Osteoblast (primary cell): ENCODE results near the gene PAF1. TPM values are rescaled to one million over a fixed set of nuclear protein-coding genes. Genes with fewer than 3 reads are reported as not detected.
"Not testable (repeated sequence)": the region's sequence is repeated elsewhere in the genome, so short reads cannot be mapped to it uniquely, and the experiment has no call there.

Experiments
- DNase-seq: peaks from one replicate; pipeline ENCODE4 v3.0.0; 2011; ENCODE audit warnings: low spot score, mixed read lengths; ENCODE audit not compliant: insufficient read length; ENCODE audit errors: missing footprints
- H2AFZ ChIP-seq: 2 replicates; pipeline ENCODE4 v1.6.0; 2011; ENCODE audit warnings: mild to moderate bottlenecking, low read length
- H3K27ac ChIP-seq: 2 replicates; pipeline ENCODE4 v1.5.1; 2011; ENCODE audit warnings: mild to moderate bottlenecking, low read depth, low read length, moderate library complexity
- H3K27me3 ChIP-seq: 2 replicates; pipeline ENCODE4 v1.6.0; 2012; ENCODE audit warnings: mild to moderate bottlenecking, control low read depth, inconsistent platforms, low read length, moderate library complexity; ENCODE audit not compliant: insufficient read depth
- H3K36me3 ChIP-seq: 2 replicates; pipeline ENCODE4 v1.5.1; 2011; ENCODE audit warnings: mild to moderate bottlenecking, low read length, control low read depth, moderate library complexity; ENCODE audit not compliant: insufficient read depth
- H3K4me1 ChIP-seq: 2 replicates; pipeline ENCODE4 v1.5.1; 2011; ENCODE audit warnings: mild to moderate bottlenecking, low read length, control low read depth, moderate library complexity; ENCODE audit not compliant: insufficient read depth
- H3K4me2 ChIP-seq: 2 replicates; pipeline ENCODE4 v1.6.0; 2011; ENCODE audit warnings: mild to moderate bottlenecking, low read length; ENCODE audit not compliant: insufficient read depth
- H3K4me3 ChIP-seq: fragments of 200-600 bp; sonication (generic); 3 replicates; pipeline ENCODE4 v1.5.1; 2012; ENCODE audit warnings: mild to moderate bottlenecking, low read length, inconsistent platforms; ENCODE audit not compliant: insufficient read depth
- H3K79me2 ChIP-seq: 2 replicates; pipeline ENCODE4 v1.6.0; 2012; ENCODE audit warnings: mild to moderate bottlenecking, low read length, control low read depth, inconsistent platforms; ENCODE audit not compliant: insufficient read depth
- H3K9me3 ChIP-seq: 2 replicates; pipeline ENCODE4 v1.5.1; 2011; ENCODE audit warnings: low read depth, low read length, control low read depth
- H4K20me1 ChIP-seq: 2 replicates; pipeline ENCODE4 v1.6.0; 2012; ENCODE audit warnings: mild to moderate bottlenecking, low read length, control low read depth; ENCODE audit not compliant: insufficient read depth
- total RNA-seq: library from RNA; depleted of rRNA; stranded (reverse); fragments of >200 nt; gene quantifications from 2 replicates; pipeline ENCODE4 v1.2.3, GENCODE V29; 2012
- TF ChIP-seq, protein P1 (sequence below): IDR thresholded peaks from 2 replicates; pipeline ENCODE4 v1.5.1; 2011; ENCODE audit warnings: mild to moderate bottlenecking, low read depth, low read length, moderate library complexity; ENCODE audit errors: extremely low read depth

PAF1 gene
- total RNA-seq, 1 donor = 29.3 TPM

- Histone ChIP-seq H2AFZ (peak within 1 kb of the TSS; percentile 96), H3K9me3 (no peaks in the 10 kb centered on the region), H3K27ac (peak within 1 kb of the TSS; percentile 74), H3K4me1 (peaks cover 17% of the 10 kb centered on the region), H3K4me2 (peak within 1 kb of the TSS; percentile 96), H4K20me1 (peaks cover 17% of the 10 kb centered on the region), H3K4me3 (peak within 1 kb of the TSS; percentile 87), H3K36me3 (no peaks in the 10 kb centered on the region), H3K27me3 (no peaks in the 10 kb centered on the region), H3K79me2 (peaks cover 50% of the 10 kb centered on the region)
- peak; percentile 100 for DNase-seq
- TF ChIP-seq, protein P1, sequence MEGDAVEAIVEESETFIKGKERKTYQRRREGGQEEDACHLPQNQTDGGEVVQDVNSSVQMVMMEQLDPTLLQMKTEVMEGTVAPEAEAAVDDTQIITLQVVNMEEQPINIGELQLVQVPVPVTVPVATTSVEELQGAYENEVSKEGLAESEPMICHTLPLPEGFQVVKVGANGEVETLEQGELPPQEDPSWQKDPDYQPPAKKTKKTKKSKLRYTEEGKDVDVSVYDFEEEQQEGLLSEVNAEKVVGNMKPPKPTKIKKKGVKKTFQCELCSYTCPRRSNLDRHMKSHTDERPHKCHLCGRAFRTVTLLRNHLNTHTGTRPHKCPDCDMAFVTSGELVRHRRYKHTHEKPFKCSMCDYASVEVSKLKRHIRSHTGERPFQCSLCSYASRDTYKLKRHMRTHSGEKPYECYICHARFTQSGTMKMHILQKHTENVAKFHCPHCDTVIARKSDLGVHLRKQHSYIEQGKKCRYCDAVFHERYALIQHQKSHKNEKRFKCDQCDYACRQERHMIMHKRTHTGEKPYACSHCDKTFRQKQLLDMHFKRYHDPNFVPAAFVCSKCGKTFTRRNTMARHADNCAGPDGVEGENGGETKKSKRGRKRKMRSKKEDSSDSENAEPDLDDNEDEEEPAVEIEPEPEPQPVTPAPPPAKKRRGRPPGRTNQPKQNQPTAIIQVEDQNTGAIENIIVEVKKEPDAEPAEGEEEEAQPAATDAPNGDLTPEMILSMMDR = peak; percentile 53
Observed at GRCh38 chr19:39341719-39342604, 48.9 kb downstream of the PAF1 start, which contains the start of gene SAMD4B. Gene SAMD4B, plus strand, starts transcription at chr19:39342421. Its CDS starts 14,473 bp downstream, at chr19:39356894.

GRCh38 chr19:39341129-39341718 is 49.7 kb downstream of the PAF1 start:
- Histone ChIP-seq H3K4me2 (peak overlapping the region; percentile 96), H3K27me3 (no peaks in the 10 kb centered on the region), H3K79me2 (peaks cover 43% of the 10 kb centered on the region), H3K36me3 (no peaks in the 10 kb centered on the region), H4K20me1 (peaks cover 12% of the 10 kb centered on the region), H3K27ac (peak overlapping the region; percentile 74), H3K9me3 (no peaks in the 10 kb centered on the region), H3K4me3 (peak overlapping the region; percentile 87), H2AFZ (peak overlapping the region; percentile 96), H3K4me1 (peaks cover 13% of the 10 kb centered on the region)
- TF ChIP-seq, protein P1 = no peak
- DNase-seq = peak; percentile 94

DNA sequence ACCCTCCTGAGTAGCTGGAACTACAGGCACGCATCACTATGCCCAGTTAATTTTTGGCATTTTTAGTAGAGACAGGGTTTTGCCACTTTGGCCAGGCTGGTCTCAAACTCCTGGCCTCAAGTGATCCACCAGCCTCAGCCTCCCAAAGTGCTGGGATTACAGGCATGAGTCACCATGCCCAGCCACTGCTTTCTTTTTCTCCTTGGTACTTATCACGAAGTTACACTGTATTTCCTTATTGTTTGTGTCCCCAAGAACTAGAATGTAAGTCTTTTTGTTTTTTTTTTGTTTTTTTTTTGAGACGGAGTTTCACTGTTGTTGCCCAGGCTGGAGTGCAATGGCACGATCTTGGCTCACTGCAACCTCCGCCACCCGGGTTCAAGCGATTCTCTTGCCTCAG is 50.8 kb downstream of the PAF1 start:
- H3K9me3 ChIP-seq, H3K4me2 ChIP-seq, H4K20me1 ChIP-seq, H3K36me3 ChIP-seq, H2AFZ ChIP-seq, H3K27ac ChIP-seq, H3K4me3 ChIP-seq, DNase-seq, H3K27me3 ChIP-seq: not testable (repeated sequence)
- Histone ChIP-seq H3K79me2 (peaks cover 32% of the 10 kb centered on the region), H3K4me1 (peaks cover 13% of the 10 kb centered on the region)

DNA sequence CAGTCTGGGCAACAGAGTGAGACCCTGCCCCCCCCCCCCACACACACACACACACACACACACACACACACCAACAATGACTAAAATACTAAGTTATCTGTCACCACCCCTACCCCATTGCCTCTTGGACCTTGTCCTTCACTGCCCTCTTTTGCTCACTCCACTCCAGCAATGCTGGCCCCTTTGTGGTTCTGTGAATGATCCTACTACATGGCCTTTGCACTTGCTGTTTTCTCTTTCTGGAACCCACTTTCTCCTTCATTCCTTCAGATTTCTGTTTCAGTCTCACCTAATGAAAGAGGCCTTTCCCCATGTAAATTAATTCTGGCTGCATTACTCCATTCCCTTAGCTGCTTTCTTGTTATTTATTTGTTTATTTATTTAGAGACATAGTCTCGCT is 51.2 kb downstream of the PAF1 start:
- no peak overlapping the region for H3K27ac ChIP-seq
- no peak overlapping the region for H3K4me3 ChIP-seq
- peaks cover 13% of the 10 kb centered on the region for H3K4me1 ChIP-seq
- DNase-seq = peak; percentile 43
- H3K79me2 ChIP-seq = peaks cover 28% of the 10 kb centered on the region
- no peaks in the 10 kb centered on the region for H3K27me3 ChIP-seq
- no peaks in the 10 kb centered on the region for H3K36me3 ChIP-seq
- H3K4me2 ChIP-seq = no peak overlapping the region
- no peak overlapping the region for H2AFZ ChIP-seq
- H4K20me1 ChIP-seq = peaks cover under 1% of the 10 kb centered on the region
- TF ChIP-seq, protein P1 = no peak
- no peaks in the 10 kb centered on the region for H3K9me3 ChIP-seq
